G401 (cell line): ENCODE measurements around the gene PSG7. TPM values are rescaled to one million over a fixed set of nuclear protein-coding genes. Genes with fewer than 3 reads are reported as not detected.
"Not testable (repeated sequence)": the region's sequence is repeated elsewhere in the genome, so short reads cannot be mapped to it uniquely, and the experiment has no call there.

ENCODE experiments used
- DNase-seq: peaks from one replicate; pipeline ENCODE4 v3.0.0-alpha.2; 2015; ENCODE audit warnings: low spot score
- in situ Hi-C: cut with HindIII; loops from 2 replicates; pipeline ENCODE4 v1.10.0; 2016; ENCODE audit warnings: low sequenced_read_pairs, mixed read lengths
- total RNA-seq: library from RNA; depleted of rRNA; stranded (reverse); fragments of >200 nt; shearing (Covaris generic); gene quantifications from 2 replicates; pipeline ENCODE4 v1.2.3, GENCODE V29; 2014; rRNA removed

The PSG7 gene
- total RNA-seq, 1 experiment from 2014 or later, result 50.0 TPM

DNA sequence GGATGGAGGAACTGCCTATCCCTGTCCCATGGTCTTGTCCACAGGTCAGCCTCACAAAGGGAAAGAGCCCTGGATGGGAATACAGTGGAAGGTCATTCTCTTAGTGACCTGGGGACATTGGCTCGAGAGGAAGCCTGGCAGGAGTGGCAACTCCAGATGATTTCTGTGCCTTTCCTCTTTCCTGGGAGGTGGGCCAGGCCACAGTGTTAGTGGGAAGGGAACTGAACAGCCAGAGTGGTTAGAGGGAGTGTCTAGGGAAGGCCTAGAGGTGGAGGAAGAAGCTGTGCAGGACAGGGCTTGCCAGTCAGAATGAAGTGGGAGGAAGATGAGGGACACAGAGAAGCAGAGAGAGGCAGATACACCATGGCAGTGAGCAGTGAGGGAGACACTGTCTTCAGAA is 61.1 kb downstream of the PSG7 start:
- in situ Hi-C loops, result not testable (repeated sequence)
- peak; percentile 36 for DNase-seq

DNA sequence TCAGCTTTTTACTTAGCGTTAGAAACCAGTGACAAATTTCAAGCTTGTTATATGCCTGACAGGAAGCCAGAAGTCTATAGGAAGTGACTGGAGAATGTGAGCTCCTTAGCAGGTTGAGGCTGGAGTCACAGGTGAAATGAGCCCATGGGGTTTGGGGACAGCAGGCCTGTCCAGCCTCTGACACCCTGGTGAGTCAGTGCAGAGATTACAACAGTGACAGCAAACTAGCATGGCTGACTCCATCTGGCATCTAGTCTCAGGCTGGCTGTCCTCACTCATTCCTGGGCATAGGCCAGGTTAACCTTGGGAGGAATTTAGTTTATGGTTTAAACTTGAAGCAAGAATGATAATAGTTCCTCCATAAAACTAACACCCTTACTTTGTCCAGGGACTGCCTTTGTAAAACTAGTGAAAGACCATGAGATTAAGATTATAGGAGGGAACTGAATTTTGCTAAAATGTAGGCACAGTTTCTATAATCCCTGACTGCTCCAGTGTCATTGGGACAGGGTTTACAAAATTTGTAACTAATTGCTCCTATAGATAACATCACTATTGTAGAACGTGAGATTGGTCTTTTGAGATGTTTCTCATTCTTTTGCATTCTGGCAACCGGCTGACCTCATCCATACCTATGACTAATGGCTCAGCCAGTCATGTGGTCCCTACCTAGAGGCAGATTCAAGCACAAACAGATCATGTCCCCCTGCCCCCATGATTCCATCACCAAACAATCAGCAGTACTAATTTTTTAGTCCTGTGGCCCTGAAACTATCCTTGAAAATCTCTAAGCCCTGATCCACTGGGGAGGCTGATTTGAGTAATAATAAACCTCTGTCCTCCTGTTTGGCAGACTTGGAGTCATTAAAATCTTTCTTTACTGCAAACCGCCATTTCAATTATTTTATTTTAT is 61.9 kb downstream of the PSG7 start:
- peak; percentile 56 for DNase-seq
- in situ Hi-C loops, result not testable (repeated sequence)

DNA sequence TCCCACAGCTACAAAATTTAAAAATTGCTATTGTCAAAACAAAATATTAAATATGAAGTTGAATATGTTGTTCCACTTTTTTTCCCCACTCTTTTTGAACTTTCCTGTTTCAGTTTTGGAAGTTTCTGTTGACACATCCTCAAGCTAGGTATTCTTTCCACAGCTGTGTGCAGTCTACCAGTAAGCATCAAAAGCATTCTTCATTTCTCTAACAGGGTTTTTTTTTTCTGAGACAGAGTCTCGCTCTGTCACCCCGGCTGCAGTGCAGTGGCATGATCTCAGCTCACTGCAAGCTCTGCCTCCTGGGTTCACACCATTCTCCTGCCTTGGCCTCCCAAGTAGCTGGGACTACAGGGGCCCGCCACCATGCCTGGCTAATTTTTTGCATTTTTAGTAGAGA is 62.9 kb downstream of the PSG7 start:
- in situ Hi-C loops, DNase-seq: not testable (repeated sequence)

Other genes starting within 250 kb of the PSG7 start
- 64.4 and 66.1 TPM in 2 replicates for gene PSG3, start 196.7 kb downstream of the PSG7 start, total RNA-seq
- 128 and 149 TPM in 2 replicates for gene PSG8, start 171.5 kb downstream of the PSG7 start, total RNA-seq
- gene PSG1, start 57.5 kb downstream of the PSG7 start, total RNA-seq, result 15.0 and 27.1 TPM in 2 replicates
- gene PSG6, start 19.3 kb downstream of the PSG7 start, total RNA-seq, result 6.1 and 20.4 TPM in 2 replicates
- 43.9 and 51.9 TPM in 2 replicates for gene PSG11, start 89.3 kb upstream of the PSG7 start, total RNA-seq
- gene PSG2, start 145.5 kb upstream of the PSG7 start, total RNA-seq, result 6.0 and 8.0 TPM in 2 replicates
- gene PSG5, start 249.3 kb upstream of the PSG7 start, total RNA-seq, result 64.3 and 73.3 TPM in 2 replicates